Activated CD4-positive, alpha-beta T cell treated with anti-CD3 and anti-CD28 coated beads, Interleukin-2, amount 50 U/mL, for 1 hour (primary cell): ENCODE results near the gene TMC7.

Experiments
- DNase-seq: peaks from one replicate; pipeline ENCODE4 v3.0.0-alpha.2; 2020

TMC7 gene

DNA sequence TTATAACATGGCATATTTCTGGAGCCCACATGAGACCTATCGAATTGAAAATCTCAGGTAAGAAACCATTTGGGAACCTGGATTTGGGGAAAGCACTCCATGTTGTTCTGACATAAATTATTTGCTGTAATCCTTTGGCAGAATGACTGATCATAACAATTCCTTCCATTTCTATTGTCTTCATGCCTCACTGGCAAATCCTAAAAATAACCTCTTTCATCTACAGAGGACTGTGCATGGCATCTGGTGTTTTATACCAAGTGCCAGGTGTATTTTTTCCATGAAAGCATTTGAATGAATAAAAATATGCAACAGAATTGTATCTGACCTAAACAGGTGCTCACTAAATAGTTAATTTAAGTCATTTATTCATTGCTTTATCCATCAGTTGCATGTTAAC is 50.0 kb downstream of the TMC7 start:
- DNase-seq: no peak

DNA sequence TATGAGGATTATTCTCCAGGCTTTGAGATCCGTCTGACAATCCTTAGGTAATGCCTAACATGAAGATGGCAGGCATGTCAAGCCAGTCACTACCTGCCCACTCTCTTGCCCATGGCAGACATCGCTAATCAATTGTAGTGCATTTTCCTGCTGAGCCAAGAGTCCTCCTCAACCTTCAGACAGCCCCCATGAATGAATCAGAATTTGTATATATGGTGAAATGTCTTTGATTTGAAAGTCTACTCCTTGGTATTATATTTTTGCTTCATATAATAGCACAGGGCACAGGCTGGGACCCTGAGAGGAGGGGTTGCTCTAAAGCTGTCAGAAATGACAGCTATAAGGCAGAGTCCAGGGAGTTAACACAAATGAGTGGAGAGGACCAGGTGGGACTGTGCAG is 56.7 kb downstream of the TMC7 start:
- DNase-seq: no peak

DNA sequence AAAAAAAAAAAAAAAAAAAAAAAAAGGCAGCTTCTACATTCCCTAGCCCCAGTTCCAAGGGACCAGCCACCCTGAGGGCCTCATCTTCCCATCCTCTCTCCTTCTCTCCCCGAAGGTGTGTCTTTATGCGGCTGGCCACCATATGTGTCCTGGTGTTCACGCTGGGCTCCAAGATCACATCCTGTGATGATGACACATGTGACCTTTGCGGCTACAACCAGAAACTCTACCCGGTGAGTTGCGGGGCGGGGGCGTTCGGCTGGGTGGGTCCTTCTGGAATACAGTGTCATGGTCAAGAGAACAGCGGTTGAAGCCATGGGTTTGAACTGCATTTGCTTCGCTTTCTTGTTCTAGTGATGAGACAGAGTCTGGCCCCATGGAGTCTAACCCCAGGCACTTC is 61.0 kb downstream of the TMC7 start:
- no peak for DNase-seq

DNA sequence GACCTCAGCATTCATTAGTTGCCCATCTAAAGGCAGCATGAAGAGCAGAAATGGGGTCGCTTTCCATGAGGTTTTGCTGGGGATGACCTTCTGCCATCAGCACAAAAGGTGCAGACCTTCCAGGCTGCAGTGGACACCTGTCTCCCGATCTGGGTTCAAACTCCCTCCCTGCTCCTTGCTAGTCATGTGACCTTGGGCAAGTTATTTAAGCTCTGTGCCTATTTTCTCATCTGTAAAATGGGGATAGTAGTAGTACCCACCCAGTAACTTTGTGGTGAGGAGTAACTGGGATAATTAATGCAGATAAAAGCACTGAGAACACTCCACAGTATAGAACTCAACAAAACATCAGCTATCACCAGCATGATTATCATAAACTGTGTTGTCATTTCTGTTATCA is 62.3 kb downstream of the TMC7 start:
- DNase-seq: no peak

DNA sequence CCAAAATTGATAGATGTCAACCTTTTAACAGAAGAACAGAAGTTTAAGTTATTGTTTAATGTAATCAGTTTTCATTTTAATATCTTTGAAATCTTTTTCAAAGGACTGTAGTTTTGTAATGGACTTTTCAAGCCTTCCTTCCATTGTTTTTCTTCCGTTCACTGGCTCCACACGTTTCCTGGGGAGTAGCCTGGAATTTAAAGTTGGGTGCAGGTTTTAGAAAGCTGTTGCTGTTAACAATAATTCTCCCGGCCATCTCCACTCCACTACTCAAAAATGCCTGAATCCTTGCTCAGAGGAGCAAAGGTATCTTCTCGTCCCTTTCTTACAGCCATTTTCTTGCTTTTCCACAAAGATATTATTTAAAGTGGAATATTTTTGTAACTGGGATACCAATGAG is 79.0 kb downstream of the TMC7 start:
- DNase-seq: no peak

DNA sequence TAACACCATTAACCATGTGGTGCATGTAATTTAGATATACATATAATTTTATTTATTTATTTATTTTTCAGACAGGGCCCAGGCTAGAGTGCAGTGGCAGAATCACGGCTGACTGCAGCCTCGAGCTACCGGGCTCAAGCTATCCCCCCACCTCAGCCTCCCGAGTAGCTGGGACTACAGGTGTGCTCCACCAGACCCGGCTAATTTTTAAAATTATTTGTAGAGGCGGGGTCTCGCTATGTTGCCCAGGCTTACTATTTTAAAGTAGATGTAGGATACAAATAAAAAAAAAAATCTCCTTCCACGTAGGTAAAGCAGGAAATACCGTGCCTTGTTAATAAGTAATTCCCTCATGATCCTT is 83.2 kb downstream of the TMC7 start:
- DNase-seq: no peak

DNA sequence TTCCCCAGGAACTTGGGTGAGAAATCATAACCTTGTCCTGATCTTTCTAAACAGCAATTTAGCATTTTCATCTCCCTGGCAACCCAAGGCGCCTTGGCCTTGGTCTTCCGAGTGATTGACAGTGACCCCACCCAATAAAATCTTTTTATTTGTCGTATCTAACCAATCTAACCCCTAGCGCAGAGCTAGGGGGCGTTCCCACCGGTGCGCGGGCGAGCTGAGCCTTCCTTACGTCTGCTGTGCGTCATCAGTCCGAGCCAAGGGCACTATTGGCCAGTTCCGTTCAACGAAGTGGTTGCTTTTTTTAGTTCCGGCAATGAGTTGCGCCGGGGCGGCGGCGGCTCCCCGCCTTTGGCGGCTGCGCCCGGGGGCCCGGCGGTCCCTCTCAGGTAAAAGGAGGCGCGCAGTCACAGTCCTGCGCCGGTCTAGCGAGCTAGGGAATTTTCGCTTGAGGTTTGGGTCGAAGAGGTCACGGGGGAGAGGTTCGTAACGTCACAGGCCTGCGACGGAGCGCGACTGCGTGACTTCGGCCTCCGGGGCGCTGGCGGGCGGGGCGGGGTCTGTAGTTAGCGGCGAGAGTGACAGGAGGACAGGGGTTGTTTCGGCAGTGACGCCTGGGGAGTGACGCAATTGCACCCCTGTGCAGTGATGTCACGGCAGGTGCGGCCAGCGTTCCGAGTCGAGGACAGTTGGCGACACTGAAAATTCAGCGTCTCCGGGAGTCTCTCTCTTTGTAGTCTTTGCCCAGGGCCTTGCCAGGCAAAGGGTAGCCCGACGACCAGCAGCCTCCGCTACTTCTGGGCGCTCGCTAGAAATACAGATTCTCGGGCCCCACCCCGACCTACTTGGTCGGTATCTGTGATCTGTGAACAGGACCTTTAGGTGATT is 83.9 kb downstream of the TMC7 start, which contains the start of gene COQ7:
COQ7 (plus strand) TSS at position 266 of the 888 bp plus-strand sequence; CDS start at position 317, 51 bp downstream.
- DNase-seq: peak; percentile 99

DNA sequence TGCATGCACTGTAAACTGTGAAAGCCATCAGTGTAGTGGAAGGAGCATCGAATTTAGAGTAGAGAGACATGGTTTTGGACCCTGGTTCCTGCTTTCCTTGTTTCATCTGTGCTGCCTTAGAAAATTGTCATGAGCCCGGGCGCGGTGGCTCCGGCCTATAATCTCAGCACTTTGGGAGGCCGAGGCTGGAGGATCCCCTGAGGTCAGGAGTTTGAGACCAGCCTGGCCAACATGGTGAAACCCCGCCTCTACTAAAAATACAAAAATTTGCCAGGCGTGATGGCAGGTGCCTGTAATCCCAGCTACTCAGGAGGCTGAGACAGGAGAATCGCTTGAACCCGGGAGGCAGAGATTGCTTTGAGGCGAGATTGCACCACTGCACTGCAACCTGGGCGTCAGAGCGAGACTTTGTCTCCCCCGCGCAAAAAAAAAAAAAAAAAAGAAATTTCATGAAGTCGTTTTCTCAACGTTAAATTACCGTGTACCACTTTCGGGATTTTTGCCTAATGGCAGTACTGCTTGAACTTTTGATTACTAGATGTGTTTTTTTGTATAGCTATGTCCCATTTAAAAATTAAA is 84.6 kb downstream of the TMC7 start:
- no peak for DNase-seq

DNA sequence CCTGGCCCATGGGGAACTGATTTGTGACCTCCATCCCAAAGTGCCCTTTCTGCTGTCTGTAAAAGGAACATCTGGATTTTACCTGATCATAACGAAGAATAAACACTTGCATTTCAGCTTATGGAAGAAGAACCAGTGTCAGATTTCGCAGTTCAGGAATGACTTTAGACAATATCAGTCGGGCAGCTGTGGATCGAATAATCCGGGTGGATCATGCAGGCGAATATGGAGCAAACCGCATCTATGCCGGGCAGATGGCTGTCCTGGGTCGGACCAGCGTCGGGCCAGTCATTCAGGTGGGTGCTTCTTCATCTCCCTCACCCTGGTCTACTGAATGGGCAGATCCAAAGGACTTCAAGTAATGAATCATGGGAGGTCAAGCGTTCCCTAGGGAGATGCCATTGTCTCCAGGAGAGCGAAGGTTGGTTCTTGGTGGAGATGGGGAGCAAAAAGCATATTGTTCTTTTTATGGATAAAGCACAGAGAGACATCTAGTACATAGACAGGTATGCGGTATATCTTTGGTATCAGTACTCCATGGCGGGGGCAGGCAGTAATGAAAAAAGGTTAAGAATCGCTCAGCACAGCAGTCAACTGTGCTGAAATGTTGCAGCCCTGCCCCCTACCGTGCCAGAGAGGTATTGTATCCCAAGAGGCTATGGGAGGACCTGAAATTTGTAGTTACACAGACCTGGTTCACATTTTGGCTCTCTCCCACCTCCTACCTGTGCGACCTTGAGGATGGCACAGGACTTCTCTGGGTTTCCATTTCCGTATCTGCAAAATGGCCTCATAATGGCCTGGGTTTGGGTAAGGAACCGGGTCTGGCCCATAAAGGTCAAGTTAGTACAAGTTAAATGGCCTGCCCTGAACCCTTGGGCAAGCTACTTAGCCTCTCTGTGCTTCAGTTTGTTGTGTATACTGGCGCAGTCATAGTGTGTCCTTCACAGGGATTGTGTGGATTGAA is 88.4 kb downstream of the TMC7 start:
- DNase-seq: peak; percentile 55

DNA sequence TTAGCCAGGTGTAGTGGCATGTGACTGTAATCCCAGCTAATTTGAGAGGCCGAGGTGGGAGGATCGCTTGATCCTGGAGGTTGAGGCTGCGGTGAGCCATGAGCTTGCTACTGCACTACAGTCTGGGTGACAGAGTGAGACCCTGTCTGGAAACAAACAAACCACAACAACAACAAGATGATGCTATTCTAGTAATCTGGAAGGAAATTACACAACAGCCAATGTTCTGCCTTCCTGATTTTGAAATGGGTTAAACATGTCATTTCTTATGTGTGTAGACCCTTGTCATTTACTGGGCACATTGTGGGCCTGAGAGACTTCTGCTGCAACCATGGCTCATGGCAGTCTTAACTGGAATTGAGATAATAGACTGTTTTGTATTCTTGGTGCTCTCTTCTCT is 89.6 kb downstream of the TMC7 start:
- no peak for DNase-seq

DNA sequence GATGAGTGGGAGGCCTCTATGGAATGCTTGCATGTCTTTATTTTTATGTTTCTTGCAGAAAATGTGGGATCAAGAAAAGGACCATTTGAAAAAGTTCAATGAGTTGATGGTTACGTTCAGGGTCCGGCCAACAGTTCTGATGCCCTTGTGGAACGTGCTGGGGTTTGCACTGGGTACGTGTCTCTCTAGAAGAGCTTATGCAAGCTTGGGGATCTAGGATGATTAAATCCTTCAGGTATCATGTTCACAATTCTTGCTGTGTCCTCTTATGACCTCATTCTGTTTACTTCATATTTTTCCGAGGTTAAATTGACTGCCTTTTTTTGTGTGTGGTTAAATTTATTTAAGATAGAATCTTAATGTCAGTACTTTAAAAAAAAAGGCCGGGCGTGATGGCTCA is 90.1 kb downstream of the TMC7 start:
- DNase-seq: no peak

DNA sequence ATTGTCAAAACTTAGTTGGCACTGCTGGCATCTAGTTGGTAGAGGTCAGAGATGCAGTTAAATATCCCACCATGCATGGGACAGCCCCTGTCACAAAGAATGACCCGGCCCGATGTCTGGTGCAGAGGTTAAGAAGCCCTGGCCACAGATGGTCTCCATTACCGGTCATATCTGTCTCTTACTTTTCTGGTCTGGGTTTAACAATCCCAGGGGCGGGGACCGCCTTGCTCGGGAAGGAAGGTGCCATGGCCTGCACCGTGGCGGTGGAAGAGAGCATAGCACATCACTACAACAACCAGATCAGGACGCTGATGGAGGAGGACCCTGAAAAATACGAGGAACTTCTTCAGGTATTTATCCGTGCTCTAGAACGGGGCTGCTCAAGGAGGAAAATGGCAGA is 91.8 kb downstream of the TMC7 start:
- DNase-seq: no peak

DNA sequence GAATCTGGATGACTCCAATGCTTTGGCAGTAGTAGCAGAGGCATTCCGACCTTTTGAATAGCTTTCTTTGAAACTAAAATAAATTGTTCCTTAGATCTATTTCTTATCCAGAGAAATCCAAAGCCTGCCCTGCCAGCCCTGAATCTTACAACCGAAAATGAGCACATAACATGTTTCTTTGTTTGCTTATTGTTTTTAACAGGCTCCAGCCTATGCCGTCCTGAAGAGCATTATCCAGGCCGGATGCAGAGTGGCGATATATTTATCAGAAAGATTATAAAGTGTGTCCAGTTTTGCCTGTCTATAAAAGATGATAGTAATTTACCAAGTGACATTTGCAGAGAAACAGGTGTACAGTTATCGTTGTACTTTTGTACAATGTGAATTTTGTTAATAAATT is 94.1 kb downstream of the TMC7 start:
- DNase-seq: no peak

DNA sequence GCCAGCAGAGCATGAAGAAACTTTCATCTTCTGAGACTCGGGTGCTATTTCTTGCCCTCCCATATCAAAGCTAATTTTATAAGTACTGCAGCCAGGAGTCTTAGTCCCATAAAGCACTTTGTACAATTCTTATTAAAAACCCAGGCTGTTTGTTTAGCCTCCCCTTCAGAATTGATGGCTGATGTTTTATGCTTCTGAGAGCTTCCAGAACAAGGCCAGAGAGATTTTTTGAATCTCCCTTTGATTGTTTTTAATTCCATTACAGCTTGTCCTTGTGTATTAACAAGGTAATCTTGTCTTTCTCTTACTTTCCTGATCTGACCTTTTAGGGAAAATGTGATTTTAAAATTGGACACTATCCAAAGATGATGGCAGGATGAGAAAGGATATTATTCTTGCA is 99.9 kb downstream of the TMC7 start:
- DNase-seq: no peak

DNA sequence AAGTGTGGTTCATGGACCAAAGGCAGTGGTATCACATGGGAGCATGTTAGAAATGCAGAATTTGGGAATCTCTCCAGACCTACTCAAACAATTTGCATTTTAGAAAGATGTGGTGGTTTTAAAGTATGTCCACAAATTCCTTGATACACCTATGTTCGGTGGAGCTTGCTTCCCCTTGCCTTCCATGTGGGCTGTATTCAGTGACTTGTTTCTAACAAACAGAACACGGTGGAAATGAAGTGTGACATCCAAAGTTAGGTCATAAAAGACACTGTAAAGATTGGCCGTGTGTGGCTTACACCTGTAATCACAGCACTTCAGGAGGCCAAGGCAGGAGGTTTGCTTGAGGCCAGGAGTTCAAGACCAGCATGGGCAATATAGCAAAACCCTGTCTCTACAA is 100.4 kb downstream of the TMC7 start:
- DNase-seq: no peak

DNA sequence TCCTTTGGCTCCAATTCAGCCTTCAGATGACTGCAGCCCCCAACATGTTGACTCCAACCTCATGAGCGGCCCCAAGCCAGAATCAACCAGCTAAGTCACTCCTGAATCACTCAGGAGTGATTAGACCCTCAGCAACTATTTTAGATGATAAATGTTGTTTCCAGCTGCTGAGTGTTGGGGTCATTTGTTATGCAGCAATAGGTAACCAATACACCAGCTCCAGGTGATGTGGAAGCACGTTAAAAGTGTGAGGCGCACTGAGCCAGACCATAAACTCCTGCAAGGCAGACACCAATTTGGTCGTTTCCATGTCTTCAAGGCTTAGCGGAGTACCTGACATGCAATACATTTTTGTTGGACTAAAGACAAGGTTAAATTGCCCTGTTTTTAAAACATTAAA is 101.1 kb downstream of the TMC7 start:
- no peak for DNase-seq

DNA sequence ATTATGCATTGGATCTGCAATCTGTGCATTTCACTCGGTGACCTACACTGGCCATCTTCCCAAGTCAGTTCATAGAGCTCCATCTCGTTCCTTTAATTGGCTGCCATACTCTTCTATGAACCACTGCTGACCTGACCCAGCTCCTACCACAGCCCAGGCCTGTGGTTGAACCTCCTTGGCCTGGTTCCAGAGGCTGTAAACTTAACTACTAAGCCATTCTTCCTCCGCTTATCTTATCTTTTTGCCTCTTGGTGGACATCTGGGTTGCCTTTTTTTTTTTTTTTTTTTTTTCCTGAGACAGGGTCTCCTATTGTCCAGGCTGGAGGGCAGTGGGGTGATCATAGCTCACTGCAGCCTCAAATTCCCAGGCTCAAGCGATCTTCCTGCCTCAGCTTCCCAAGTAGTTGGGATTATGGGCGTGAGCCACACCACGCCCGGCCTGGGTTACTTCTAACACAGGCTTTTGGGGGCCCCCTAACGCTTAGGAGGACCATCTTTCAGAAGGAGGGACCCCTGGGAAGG is 102.0 kb downstream of the TMC7 start:
- no peak for DNase-seq

DNA sequence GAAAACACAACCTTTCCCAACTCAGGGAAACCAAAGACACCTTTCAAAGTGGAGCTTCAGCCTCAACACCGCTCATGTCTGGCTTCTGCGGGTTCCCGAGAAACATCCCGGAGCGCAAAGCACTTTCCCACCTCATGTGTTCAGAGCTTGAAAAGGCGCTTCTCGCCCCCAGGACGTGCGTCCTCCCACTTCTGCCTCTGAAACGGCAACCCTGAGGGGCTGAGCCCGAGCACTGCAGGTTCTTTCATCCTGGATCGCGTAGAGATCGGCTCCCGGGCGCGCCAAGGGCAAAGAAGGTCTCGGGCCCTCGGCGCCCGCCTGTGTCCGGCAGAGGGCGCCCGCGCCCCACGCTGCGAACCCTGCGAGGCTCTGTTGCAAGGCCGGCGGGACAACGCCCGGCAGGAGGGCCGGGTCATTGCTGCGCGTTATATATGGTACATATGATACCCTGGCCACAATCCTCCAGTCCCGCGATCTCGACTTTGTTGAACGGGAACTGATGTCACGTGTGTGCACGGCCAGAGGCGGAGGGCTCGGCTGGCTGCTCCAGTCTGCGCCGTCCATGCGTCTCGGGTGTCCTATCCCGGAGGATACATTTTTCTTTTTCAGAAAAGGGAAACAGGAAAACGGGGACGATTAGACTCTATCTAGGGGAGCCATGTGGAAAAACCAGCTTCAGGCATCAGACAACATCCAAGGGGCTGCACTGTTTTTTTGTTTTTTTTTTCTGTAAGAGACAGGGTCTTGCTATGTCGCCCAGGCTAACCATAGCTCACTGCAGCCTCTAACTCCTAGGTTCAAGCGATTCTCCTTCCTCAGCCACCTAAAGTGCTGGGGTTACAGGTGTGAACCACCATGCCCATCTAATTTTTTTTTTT is 102.8 kb downstream of the TMC7 start:
- DNase-seq: peak; percentile 72

DNA sequence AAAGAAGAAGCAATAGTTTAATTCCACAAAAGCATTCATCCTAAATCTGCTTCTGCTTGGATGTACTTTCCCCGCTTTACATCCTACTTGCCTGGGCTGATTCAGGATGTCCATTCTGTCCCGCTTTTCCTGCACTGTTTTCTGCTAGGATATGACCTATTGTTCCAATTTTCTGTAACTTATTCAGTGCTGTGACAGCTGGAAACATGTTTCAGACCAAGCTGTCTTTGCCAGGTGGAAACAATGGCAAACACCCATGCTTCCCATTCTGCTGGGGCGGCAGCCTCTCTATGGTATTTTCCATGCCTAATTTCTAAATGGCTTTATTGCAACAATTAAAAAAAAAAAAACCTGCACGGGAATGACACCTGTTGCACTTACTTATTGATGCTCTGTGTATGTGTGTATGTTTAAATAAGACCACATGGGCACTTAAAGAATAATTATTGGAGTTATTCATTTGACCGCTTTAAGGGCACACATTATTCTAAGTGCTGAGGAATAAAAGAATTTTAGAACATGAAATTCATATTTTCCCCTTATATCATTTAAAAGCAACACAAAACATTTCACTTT is 104.7 kb downstream of the TMC7 start:
- DNase-seq: no peak

DNA sequence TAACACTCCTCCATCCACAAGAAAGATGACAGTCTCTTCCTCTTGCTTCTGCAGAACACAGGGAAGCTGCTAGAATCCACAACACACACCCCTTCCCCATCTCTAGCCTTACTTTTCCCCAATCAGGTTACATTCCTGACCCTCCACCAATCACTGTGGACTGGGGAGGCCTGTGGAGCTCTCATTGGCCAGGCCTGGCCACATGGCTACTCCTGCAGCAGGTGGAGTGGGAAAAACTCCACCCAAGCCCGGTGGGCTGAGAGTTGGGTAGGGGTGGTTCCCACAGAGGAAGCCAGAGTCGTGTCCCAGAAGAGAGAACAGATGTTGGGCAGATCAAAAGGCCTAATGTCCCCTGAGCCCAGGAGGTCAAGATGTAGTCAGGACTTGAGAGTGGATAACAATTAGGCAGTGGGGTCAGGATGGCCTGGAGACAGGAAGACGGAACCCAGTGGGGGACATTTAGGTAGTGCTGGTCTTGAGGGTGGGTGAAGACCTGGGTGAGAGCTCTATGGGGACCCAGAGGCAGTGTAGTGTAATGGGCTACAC is 105.7 kb downstream of the TMC7 start:
- no peak for DNase-seq

DNA sequence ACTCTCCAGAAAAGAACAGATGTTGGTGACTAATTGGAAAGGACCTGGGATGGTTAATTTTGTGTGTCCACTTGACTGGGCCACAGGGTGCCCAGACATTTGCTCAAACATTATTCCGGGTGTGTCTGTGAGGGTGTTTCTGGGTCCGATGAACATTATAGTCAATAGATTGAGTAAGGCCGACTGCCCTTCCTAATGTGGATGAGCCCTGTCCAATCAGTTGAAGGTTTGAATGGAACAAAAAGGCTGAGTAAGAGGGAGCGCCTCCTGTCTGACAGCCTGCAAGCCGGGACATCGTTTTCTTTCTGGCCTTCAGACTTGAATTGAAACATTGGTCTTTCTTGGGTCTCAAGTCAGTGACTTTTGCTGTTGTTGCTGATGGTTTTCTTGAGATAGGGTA is 107.2 kb downstream of the TMC7 start:
- no peak for DNase-seq
